Inflammatory macrophage treated with lipopolysaccharide for 4 hours (primary cell): ENCODE results near the gene ZNHIT3.

Experiments used
- DNase-seq: peaks from one replicate; pipeline ENCODE4 v3.0.0-alpha.2; 2020

Gene ZNHIT3

DNA sequence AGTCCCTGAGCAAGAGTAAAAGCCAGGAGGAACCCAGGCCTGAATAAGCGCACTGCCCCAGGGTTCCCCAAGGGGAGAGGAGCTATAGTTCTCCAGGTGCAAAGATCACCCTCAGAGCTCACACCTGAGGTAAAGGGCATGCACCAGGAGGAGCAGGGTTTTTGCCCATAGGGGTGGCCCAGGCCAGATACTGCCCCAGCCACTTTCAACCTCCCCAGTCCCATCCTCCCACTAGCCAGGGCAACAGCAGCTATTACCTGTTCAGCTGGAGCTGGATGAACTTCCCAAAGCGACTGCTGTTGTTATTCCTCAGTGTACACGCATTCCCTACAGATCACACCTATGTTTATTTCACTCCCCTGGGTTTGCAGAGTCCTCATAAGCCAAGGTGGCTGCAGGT is 28.4 kb downstream of the ZNHIT3 start:
- DNase-seq: no peak

DNA sequence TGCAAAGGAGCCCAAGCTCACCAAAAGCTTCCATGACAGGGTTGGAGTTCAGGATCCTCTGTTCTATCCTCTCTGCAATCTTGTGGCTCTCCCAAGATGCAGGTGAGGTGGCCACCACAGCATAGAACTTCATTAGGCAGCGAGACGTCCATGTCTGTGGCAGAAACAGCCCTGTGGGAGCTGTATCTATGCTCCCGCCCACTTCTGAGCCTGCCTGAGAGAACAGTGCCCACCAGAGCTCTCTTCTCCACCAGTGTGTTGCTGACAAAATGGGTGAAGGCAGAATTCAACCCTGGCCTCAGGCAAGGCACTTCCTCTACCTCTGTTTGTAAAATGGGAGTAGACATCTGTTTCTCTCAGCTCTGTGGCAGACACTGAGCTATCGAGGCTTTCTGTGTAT is 29.4 kb downstream of the ZNHIT3 start:
- no peak for DNase-seq

DNA sequence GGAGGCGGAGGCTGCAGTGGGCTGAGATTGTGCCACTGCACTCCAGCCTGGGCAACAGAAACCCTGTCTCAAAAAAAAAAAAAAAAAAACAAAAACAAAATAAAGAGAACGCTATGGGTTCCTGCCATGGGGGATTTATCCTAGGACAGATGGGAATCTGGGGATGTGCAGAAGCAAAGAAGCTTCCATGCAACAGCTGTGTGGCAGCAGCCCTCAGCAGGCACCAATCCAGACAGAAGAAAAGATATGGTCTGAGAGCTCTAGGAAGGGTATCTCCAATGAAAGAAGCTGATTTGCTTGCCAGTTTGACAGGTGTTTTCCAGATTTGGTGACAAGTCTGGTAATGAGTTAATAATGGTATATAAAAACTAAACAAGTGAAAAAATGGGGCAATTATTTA is 36.6 kb downstream of the ZNHIT3 start:
- no peak for DNase-seq

DNA sequence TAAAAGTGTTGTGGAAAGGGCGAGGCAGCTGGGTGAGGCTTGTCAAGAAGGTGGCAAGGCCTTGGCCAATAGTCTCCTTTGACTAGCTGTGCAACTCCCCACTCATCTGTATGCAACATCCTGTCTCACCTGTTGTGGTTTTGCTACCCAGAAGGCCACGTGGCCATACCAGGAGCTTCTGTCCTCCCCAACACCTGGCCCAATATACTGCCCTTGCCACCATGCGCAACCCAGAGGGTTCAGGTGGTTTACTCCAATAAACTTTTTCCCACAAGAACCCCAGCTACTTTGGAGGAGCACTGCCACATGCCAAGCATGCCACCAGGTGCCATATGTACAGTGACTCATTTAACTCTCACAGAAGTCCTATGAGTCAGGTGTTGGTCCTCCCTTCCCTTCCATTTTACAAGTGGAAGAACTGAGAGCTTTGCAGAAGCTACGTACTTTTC is 38.0 kb downstream of the ZNHIT3 start:
- DNase-seq: no peak

DNA sequence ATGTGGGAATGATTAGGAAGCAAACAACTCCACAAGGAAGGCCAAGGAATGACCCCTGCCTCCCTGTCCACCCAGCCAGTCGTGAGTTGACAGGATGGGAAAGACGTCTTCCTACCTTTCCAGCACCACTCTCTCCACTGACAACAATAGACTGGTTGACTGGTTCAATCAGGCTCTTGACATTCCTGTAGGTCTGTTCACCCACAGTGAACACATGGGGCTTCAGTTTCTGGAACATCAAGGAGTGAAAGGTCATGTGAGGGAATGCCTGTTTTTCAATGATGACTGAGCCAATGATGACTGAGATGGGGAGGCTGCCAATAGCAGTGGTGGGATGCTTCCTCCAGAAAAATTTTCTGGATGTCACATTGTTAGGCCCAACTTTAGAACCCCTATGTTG is 38.6 kb downstream of the ZNHIT3 start:
- DNase-seq: no peak

DNA sequence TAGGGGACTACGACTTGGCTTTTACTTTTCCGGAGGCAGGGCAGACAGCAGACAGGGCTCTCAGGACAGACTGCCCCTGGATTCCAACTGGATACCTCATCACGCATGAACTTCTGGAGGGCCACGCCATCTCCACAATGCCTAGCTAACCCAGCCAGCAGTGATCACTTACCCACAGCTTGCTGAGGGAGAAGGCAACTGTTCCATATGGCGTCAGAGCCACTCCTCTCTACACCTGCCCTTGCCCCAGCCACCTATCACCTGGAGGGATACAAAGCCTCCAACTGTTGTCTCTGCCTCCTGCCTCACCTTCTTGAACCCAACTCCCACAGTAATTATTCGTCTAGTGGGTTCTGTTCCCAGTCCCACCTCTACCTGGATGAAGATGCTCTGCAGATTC is 39.4 kb downstream of the ZNHIT3 start:
- DNase-seq: no peak

DNA sequence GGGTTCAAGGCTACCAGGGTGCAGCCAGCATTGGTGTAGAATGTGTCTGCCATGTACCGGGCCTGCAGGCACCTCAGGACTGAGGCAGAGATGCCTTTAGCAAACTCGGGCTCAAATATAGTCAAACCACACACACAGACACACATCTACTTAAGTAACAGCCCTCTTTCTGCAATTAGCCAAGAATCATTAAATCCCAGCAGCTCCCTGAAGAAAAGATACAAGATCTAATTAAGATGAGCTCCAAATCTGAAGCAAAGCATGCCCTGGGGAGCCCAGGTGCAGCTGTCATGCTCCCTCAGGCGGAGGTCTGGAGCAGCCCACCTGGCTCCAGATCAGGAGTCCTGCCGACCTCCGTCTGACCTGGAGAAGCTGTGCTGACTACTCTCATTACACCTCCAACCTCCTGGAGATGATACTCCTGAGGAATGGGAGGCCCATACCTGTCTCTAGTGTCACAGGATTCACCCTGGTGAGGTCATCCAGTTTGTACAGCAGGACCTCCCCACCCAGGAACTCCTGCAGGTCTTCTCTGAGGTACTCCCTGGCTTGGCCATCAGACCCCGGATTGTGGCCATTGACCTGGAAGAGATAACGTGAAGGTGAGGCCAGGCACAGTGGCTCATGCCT is 41.3 kb downstream of the ZNHIT3 start:
- no peak for DNase-seq

DNA sequence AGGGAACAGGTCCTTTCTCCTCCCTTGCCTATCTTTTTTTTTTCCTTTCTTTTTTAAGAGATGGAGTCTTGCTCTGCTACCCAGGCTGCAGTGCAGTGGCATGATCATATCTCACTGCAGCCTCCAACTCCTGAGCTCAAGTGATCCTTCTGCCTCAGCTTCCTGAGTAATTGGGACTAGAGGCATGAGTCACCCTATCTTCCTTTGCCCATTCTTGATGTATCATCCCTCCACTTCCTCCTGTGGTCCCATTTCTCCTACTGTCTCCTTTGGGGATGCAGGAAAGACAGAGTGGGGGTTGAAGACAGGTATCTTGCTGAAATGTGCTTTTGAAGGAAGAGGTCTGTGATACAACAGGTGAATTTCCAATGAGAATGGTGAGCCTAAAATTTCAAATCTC is 42.6 kb downstream of the ZNHIT3 start:
- DNase-seq: no peak

DNA sequence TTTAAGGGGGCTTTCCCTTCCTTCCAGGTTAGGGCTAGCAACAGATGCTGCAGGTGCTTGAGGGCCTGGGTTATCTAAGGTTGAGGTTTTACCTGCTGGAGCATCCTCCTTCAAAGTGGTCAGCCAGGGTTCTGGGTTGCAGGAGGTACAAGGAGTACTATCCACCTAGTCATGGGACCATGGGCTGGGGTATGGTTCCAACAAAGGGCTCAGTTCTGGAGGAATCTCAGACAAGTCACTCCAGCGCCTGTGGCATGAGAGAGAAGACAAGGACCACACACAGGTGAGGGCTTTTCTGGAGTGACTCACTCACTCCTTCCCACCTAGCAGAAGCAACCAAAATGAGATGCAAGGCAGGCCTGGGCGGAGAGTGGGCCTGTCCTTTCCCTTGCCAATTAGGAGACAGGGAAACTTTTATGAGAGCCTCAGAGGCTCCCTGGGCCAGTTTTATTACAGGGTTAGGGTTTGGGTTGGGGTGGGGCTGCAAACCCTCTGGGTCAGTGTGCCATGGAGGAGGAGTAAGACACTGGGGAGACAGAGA is 46.0 kb downstream of the ZNHIT3 start:
- DNase-seq: no peak

DNA sequence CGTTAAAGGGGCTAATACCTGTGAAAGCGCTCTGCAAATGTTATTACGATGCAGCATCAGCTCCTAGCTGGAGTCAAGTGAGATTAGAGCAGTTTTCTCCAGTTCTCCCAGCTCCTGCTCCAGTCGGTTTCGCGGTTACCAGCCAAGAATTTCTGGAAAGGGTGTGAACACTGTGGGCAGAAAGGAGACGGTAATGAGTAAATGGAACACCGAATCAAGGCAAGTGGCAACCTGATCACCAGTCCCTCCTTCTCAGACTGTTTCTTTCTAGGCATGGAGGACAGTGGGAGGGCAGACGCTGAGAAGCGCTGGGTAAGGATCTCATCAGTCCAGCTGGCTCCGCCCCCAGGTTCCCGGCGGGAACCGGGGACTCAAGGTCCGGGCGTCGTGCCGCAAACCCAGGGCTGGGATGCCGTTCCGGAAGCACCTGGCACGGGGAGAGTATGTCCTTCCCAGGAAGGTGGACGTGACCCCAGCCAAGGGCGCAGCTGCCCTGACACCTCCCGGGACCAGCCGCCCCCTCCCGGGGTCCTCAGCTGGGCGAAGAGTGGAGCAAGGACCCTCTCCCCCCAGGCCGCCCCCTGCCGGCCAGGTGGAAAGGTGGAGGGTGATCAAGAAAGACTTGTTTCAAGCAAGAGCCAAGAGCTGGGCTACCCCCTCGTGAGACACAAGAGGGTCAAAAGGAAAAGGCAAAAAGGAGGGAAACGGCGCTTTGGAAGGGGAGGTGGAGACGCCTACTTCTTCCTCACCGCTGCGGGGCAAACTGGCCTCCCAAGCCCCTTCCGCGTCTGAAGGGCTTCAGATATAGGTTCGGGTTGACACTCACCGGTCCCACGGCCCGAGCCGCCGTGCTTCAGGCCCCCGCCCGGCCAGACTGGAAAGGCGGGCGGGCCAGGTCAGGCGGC is 47.7 kb downstream of the ZNHIT3 start:
- peak; percentile 36 for DNase-seq

DNA sequence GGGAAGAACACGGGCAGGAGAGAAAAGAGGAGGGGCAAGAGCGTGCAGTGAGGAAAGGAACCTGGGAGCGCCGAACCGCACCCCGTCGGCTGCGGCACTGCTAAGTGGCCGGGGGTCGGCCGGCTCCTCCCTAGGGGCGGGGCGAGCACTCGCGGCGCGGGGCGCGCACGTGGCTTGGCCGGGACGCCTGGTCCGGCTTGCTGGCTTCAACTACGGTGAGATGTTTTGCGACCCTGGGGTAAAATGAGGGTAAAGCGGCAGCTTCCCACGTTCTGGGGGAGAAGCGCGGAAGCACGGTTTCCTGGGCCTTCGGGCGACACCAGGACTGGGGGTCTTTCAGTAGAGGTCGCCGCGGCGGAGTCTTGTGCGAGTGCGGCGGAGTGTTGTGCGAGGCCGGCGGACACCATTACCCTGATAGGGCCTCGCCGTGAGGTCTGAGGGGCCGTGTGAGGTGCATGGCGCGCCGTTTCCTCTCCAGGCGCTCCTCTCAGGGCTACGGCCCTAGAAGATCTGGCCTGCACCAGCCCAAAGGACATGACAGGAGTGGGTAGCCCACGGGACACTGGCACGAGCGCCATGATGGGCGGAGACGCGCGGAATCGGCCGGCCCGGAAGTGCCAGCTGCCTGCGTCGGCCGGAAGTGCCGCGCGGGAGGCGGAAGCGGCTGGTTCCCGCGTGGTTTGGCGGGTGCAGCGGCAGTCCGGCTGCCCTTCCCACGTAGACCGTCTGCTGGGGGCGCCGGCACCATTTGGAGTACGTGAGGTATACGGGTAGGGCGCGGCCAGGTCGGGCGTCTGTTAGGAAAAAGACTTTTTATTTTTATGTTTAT is 48.6 kb downstream of the ZNHIT3 start, which contains the start of the genes MYO19 and PIGW:
MYO19 (minus strand) TSS at position 29 of the 829 bp plus-strand sequence. CDS start 2,330 bp downstream, outside the sequence.
PIGW (plus strand) TSS at position 148 of the 829 bp plus-strand sequence. CDS start 2,115 bp downstream, outside the sequence.
- DNase-seq: peak; percentile 93

DNA sequence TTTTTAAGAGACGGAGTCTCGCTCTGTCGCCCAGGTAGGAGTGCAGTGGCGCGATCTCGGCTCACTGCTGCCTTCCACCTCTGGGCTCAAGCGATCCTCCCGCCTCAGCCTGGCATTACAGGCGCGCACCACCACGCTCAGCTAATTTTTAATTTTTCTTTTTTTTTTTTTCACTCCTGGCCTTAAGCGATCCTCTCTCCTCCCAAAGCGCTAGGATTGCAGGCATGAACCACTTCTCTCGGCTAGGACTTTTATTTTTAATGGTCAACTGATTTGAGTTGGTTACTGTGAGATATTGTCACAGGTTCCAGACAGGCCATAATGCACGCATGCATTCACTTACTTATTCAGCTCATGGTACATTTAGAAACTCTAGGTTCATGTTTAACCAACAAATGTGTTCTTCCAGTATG is 49.2 kb downstream of the ZNHIT3 start:
- no peak for DNase-seq

DNA sequence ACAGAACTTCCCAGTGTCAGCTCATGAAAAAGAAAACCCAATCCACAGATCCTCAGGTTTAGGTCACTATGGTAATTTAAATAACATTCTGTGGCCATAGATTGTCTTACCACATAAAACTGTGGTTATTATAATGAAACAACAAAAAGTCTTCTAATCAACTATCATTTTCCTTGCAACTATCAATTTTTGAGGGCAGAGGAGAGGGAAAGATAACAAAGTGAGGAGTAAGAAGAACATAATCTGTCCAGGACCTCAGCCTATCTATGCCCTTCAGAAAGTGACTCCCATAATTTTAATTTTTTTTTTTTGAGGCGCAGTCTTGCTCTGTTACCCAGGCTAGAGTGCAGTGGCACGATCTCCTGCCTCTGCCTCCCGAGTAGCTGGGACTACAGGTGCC is 54.2 kb downstream of the ZNHIT3 start:
- DNase-seq: no peak

DNA sequence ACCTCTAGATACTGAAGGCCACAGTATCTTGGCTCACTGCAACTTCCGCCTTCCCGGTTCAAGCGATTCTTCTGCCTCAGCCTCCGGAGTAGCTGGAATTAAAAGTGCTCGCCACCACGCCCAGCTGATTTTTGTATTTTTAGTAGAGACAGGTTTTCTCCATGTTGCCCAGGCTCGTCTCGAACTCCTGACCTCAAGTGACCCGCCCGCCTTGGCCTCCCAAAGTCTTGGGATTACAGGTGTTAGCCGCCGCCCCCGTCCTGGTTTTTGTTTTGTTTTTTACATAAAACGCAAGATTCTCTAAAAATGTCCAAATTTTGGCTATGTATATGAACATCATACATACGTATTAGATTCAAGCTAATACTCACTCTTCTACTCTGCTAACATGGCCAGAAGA is 56.3 kb downstream of the ZNHIT3 start:
- no peak for DNase-seq

DNA sequence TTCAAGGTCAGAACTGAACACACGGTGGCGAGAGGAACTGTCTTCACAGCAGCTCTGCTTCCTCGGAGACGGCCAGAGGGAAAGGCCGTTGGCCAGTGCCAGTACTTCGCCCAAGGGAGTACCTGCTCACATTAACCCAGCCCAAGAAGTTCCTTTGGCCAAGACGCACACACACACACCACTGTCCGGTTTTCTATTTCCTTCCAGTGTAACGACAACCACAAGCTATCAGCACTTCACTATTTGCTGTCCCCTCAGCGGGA is 57.5 kb downstream of the ZNHIT3 start:
- peak; percentile 64 for DNase-seq

DNA sequence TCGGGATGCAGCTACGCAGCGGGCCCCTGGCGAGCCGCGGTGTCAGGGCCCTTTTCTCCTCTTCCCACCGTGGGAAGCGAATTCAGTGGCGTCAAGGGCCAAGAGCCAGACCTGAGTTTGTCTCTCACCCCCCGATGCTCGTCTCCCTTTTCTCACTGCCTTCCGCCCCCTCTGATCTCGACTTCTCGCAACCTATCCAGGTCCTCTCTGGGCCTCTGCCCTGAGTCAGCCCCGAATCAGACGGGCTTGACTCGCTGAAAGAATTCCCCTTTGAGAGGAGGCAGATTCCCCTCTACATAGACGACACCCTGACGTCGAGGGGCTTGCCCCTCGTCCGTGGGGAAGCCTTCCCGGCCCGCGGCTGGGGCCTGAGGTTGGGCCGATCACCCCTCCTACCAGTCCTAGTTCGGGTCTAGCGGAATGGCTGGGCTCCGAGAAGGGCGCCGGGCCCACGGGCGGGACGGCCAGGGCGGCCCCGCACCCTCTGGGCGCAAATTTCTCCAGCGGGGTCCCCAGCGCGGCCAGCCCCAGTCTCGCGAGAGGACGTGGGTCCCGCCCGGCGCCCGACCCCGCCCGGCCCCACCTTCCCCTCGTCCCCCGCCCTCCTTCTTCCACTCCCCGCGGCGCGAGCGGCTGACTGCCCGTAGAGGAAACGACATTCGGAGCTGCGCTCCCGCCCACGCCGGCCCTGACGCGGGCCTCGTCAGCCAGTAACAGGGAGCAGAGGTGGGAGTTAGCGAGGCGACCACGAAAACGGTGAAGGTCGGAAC is 58.0 kb downstream of the ZNHIT3 start, which contains the start of gene GGNBP2:
GGNBP2 (plus strand) TSS at position 613 of the 770 bp plus-strand sequence. CDS start 806 bp downstream, outside the sequence.
- peak; percentile 95 for DNase-seq

DNA sequence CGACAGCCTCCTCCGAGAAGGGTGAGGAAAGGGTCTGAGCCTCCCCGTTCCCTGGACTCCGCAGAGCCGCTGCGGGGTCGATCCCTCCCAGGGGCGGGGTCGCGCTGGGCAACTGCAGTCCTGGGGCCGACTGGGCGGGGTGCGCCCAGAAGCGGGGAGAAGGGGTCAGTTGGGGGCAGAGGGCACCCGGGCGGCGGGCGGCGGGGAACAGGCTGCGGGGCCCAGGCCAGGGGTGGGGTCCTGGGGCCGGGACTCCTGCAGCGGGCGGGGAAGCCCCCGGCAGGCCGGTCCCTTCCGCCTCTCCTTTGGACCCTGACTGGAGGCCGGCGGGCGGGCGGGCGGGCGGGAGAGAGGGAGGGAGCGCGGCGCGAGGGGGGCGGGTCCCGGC is 58.6 kb downstream of the ZNHIT3 start:
- no peak for DNase-seq
